Mucosa of stomach (tissue), 1 donor: ENCODE results near the gene ITPKB.

Source experiments
- H3K27me3 ChIP-seq: one replicate; pipeline ENCODE4 v1.7.0; 2013; ENCODE audit warnings: mild to moderate bottlenecking, low read length; ENCODE audit not compliant: control insufficient read depth, insufficient read depth
- H3K36me3 ChIP-seq: one replicate; pipeline ENCODE4 v1.7.0; 2013; ENCODE audit warnings: low read length; ENCODE audit not compliant: control insufficient read depth, insufficient read depth
- H3K4me1 ChIP-seq: one replicate; pipeline ENCODE4 v1.7.0; 2013; ENCODE audit warnings: mild to moderate bottlenecking, low read length; ENCODE audit not compliant: control insufficient read depth, insufficient read depth
- H3K4me3 ChIP-seq: one replicate; pipeline ENCODE4 v1.7.0; 2013; ENCODE audit warnings: low read length
- H3K9ac ChIP-seq: one replicate; pipeline ENCODE4 v1.7.0; 2013; ENCODE audit warnings: mild to moderate bottlenecking, low read length, moderate library complexity
- H3K9me3 ChIP-seq: one replicate; pipeline ENCODE4 v1.7.0; 2013; ENCODE audit warnings: mild to moderate bottlenecking, low read length, moderate library complexity; ENCODE audit not compliant: control insufficient read depth
- donor health status: Pancreatic carcinoma.

Gene ITPKB

DNA sequence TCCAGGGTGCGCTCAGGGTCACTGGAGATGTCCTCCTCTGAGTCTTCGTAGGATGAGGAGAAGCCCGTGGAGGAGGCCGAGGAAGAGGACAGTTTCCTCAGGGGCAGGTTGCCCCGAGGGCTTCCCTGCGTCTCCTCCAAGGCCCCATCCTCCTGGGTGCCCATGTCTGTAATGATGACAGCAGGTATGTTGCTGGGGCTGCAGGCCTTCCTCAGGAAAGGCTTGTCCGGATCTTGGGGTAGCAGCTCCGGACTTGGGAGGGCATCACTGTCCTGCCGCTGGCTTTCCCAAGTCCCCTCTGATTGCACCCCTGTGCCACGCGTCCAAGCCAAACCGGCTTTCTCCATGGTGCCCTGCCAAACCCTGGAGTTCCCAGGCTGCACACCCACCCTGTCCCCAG lies 3.5 kb downstream of the ITPKB start:
- H3K4me3 ChIP-seq = no peak overlapping the region
- H3K9me3 ChIP-seq = no peaks in the 10 kb centered on the region
- H3K9ac ChIP-seq = no peak overlapping the region
- no peaks in the 10 kb centered on the region for H3K27me3 ChIP-seq
- H3K4me1 ChIP-seq = peaks cover 5% of the 10 kb centered on the region
- H3K36me3 ChIP-seq = peaks cover 5% of the 10 kb centered on the region

DNA sequence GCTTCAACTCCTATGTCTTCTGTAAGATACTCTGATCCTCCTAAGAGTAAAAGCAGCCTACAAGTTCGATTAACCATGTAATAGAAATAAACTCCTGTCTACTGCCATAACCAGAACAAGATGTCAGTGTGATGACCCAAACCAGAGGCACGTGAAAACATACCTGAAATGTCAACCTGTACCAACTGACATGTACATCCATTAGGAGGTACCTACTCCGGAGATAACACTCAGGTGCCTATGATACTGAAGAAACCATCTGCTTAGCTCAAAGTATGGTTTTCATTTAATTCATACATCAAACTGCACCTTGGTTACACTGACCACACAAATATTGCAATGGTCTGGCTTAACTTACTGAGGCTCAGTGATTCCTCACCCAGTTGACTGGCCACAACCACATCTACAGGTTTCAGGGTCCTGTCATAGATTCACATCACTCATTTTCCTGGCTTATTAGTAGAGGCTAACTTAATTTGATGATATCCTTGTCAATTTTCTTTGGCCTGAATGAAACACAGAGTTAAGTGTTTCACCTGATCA lies 4.4 kb downstream of the ITPKB start:
- Histone ChIP-seq H3K4me1 (peaks cover 5% of the 10 kb centered on the region), H3K36me3 (peaks cover 5% of the 10 kb centered on the region), H3K9me3 (no peaks in the 10 kb centered on the region), H3K27me3 (no peaks in the 10 kb centered on the region), H3K9ac (no peak overlapping the region), H3K4me3 (no peak overlapping the region)

DNA sequence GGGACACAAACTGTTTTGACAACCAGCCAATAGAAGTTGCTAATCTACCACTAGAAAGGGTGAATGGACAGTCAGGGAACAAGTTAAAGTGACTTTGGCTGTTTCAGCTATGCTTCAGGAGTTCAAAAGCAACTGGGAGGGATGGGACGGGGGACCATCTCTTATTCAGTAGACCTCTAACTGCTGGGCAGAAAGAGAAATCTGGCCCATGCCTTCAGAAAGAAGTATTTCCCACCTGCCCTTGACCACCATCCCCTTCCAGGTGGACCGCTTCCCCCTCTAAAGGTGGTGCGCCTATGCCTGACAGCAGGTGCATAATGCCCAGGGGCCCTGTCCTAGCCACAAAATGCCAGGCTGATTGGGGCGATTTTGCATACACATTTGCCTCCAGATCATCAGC lies 5.2 kb downstream of the ITPKB start:
- Histone ChIP-seq H3K36me3 (peaks cover 5% of the 10 kb centered on the region), H3K27me3 (no peaks in the 10 kb centered on the region), H3K9ac (no peak overlapping the region), H3K4me3 (no peak overlapping the region), H3K9me3 (no peaks in the 10 kb centered on the region), H3K4me1 (peaks cover 5% of the 10 kb centered on the region)

DNA sequence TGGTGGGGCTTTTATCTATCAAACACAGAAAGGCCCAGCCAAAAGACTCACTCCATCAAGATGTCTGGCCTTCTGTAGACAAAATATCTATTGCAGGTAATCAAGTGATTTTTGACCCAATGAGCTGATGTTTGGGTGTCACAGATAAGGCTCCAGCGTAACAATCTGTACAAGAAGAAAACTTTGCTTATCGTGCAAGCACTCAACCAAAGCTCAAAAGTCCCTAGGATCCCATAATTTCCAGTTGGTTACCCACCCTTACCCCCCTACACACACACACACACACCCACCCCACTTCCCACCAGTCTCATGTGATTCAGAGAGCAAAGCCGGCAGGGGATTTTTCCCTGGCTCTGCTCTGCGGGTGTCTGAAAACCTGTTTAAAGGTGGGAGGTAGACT lies 5.8 kb downstream of the ITPKB start:
- H3K9me3 ChIP-seq = no peaks in the 10 kb centered on the region
- H3K9ac ChIP-seq = no peak overlapping the region
- H3K27me3 ChIP-seq = no peaks in the 10 kb centered on the region
- H3K36me3 ChIP-seq = peaks cover 5% of the 10 kb centered on the region
- no peak overlapping the region for H3K4me3 ChIP-seq
- H3K4me1 ChIP-seq = peaks cover 5% of the 10 kb centered on the region

DNA sequence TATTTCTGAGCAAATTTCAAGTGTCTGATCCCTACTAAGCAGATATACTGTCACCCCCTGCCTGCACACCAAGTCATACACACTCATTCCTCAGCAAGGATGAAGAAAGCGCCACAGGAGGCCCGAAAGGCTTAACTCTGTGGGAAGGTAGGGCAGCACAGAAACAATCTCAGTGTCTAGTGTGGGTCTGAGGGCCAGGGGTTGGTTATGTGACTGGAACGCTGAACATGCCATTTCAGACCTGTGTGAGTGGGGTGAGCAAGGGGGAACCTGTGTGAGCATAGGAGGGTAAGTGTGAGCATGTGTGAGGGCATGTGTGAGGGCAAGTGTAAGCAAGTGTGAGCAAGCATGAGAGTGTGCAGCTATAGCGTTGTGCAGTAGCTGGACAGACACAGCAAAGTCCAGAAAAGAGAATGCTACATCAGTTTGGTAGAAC lies 6.2 kb downstream of the ITPKB start:
- no peaks in the 10 kb centered on the region for H3K9me3 ChIP-seq
- no peaks in the 10 kb centered on the region for H3K27me3 ChIP-seq
- H3K36me3 ChIP-seq = peaks cover 5% of the 10 kb centered on the region
- no peak overlapping the region for H3K9ac ChIP-seq
- peaks cover 5% of the 10 kb centered on the region for H3K4me1 ChIP-seq
- H3K4me3 ChIP-seq = no peak overlapping the region

DNA sequence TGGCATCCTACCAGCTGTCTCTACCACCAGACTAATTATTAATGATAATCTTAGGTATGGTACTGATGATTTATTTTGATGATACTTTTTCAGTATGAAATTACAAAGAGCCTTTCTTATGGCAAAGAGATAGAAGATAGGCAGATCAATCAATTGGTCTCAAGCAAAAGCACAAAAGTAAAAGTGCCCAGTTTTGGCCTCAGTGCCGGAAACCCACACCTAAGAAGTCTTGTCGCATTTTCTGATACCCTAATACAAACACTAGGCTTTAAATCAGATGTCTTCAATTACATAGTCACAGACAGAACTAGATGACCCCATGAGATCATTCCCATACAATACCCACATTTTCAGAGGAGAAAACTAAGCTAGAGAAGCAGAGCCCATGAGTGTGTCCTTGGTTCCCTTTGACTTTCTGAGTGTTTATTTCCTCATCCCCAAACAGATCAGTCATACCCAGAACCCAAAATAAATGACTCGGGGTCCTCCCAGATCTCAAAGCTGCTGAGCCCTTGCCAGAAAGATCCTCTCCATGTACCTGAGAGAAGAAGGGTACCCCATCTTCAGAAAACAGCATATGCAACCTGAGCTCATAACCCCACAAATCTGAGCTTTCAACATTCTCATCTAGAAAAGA lies 7.7 kb downstream of the ITPKB start:
- no peaks in the 10 kb centered on the region for H3K27me3 ChIP-seq
- H3K9me3 ChIP-seq = no peaks in the 10 kb centered on the region
- H3K9ac ChIP-seq = no peak overlapping the region
- peaks cover 5% of the 10 kb centered on the region for H3K36me3 ChIP-seq
- no peak overlapping the region for H3K4me3 ChIP-seq
- peaks cover 3% of the 10 kb centered on the region for H3K4me1 ChIP-seq

DNA sequence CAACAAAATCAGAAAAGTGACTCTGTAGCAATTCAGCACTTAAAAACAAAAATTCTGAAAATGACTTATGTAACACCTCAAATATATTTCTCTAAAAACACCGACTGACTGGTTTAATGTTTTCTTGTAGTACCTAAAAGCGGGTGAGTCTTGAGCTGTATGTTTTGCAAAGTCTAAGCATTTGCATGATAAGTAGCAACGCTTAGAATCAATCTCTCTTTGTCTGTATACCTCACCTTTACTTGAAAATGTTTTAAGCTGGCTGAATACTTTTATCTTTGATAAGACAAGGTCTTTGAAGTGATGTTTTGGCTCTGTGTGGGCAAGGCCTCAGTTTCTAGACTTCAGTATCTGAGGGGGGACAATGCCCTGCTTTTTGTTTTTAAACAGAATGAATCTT lies 8.2 kb downstream of the ITPKB start:
- Histone ChIP-seq H3K4me1 (no peaks in the 10 kb centered on the region), H3K4me3 (no peak overlapping the region), H3K36me3 (peaks cover 5% of the 10 kb centered on the region), H3K9me3 (no peaks in the 10 kb centered on the region), H3K27me3 (no peaks in the 10 kb centered on the region), H3K9ac (no peak overlapping the region)

DNA sequence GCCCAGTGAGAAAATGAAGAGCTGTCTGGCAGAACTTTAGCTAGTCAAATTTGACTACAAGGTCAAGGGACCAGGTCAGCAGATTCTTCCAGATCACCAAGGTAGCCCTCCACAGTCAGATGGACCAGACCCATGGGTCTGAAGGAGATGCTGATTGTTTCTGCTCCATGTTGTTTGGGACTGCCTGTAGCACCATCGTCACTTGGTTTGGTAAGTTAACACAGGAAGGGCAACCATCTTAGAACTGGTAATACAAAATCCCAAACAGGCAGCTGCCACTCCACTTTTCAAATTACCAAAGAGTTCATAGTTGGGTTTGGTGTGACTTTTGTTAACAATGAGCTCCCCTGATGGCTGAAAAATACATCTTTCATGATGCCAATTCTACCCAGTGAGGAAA lies 9.0 kb downstream of the ITPKB start:
- H3K9ac ChIP-seq = no peak overlapping the region
- no peaks in the 10 kb centered on the region for H3K4me1 ChIP-seq
- no peaks in the 10 kb centered on the region for H3K27me3 ChIP-seq
- H3K9me3 ChIP-seq = no peaks in the 10 kb centered on the region
- no peak overlapping the region for H3K4me3 ChIP-seq
- no peaks in the 10 kb centered on the region for H3K36me3 ChIP-seq

DNA sequence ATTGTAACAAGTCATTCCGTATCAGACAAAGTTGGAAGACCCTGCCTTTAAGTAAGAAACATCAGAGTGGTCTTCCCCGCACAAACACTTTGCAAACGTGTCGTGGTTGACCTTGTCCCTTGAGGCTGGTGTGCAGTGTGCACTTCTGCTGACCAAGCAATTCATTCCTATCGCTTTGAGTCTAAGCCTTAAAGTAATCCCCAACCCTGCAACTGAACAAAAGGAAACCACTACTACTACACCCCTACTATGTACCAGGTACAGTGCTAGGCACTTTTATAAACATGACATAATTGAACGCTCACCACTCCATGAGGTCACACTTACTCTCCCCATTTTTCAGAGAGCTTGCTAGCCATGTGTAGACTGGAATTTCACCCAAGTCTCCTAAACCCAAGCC lies 10.6 kb downstream of the ITPKB start:
- peaks cover 13% of the 10 kb centered on the region for H3K4me1 ChIP-seq
- H3K4me3 ChIP-seq = no peak overlapping the region
- H3K9ac ChIP-seq = no peak overlapping the region

DNA sequence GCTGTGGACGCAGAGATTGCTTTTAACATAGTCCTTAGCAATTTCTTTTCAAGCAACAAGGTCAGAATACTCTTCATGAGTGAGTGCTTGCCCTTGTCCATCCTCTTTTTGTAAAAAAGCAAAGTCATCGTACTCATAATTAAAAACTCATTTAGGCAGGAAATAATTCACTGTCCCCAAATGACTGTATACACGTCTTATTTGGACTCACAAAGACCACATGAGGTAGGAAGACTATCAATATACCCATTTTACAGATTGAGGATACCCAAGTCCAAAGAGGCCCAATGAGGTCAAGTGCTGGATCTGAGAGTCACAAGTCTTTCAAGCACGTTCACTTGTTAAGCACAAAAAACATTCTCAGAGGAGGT lies 13.2 kb downstream of the ITPKB start:
- H3K36me3 ChIP-seq = no peaks in the 10 kb centered on the region
- no peak overlapping the region for H3K4me3 ChIP-seq
- H3K9ac ChIP-seq = no peak overlapping the region
- no peaks in the 10 kb centered on the region for H3K9me3 ChIP-seq
- H3K27me3 ChIP-seq = no peaks in the 10 kb centered on the region
- H3K4me1 ChIP-seq = peaks cover 18% of the 10 kb centered on the region

More for the DNA sequence above, 10.6 kb downstream of the ITPKB start:
- Histone ChIP-seq H3K9me3 (no peaks in the 10 kb centered on the region), H3K27me3 (no peaks in the 10 kb centered on the region), H3K36me3 (no peaks in the 10 kb centered on the region)

DNA sequence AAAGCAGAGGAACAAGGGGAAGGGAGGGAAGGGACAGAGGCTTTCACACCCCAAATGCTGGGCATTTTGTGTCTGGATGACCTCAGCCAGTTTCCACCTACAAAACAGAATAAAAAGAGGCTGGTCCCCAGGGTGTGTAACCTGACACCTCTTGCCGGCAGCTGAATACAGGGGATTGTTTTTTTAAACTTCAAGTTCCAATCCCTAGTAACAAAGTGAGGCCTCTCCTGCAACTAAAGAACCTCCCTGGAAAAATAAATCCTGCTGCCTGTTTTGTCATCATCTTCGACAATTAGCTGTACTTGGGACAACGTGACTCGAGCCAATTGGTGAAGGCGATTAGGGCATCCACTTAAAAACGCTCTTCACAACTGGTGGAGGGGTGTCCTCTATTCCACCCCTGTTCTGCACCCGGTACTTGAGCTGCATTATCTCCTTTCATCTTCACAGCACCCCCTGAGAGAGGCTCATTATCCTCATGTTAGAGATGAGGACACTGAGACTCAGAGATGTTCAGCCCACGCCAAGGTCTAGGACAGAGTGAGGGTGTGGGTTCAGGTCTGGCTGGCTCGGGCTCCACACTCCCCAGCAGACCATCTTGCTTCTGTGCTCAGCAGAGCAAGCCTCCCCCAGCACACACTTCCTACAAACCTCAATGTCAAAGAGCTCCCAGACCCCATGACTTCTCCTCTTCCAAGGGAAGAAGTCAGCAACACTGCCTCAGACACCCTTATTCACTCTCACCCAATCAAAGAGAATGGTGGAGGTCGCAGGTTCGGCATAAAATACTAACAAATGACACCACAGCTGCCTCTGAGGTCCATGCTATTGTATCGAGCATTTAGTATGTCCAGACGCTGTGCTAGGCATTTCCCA lies 15.2 kb downstream of the ITPKB start:
- Histone ChIP-seq H3K4me3 (peak overlapping the region; percentile 26), H3K9me3 (no peaks in the 10 kb centered on the region), H3K4me1 (peaks cover 18% of the 10 kb centered on the region), H3K27me3 (no peaks in the 10 kb centered on the region), H3K36me3 (no peaks in the 10 kb centered on the region), H3K9ac (no peak overlapping the region)

DNA sequence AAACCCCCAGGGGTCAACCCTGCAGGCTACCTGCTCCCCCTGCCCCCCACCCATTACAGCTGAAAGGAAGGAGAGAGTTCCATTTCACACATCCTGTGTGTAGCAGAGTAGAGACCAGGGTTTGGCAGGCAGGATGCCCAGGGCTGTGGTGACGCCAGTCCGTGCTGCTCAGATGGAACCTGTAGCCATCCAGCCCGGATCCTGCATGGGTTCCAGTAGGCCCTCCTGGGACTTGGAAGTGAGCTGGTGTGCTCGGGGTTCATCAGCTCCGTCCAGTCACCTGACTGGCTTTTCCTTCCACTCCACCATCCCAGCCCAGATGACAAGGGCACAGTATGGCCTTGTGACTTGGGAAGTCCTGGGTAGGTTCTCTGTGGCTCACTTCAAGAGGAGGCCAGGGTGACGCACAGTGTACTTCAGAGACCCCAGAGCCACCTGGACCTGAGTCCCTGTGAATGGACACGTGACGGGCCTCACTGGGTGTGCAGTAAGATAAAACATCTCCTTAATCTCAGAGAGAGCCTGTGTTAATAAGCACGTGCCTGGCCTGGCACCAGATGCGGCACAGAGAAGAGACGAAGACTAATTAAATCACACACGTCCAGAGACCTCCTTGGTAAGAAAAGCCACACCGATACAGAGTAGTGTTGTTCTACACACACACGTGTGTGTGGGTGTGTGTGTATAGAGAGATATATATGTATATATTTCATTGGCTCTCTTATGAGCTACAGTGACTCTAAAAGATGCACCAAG lies 16.0 kb downstream of the ITPKB start:
- H3K9ac ChIP-seq = no peak overlapping the region
- peaks cover 18% of the 10 kb centered on the region for H3K4me1 ChIP-seq
- H3K9me3 ChIP-seq = no peaks in the 10 kb centered on the region
- H3K36me3 ChIP-seq = no peaks in the 10 kb centered on the region
- H3K4me3 ChIP-seq = no peak overlapping the region
- no peaks in the 10 kb centered on the region for H3K27me3 ChIP-seq
